Adrenal gland (tissue), 12 donors: ENCODE results near the gene MYL2. TPM values are rescaled to one million over a fixed set of nuclear protein-coding genes. Genes with fewer than 3 reads are reported as not detected.

Source experiments
- DNase-seq, 7 donors: peaks; one replicate each; pipeline ENCODE4 v3.0.0-alpha.2; 2019 to 2020
- H3K27ac ChIP-seq, 5 donors: fragments of 200-600 bp; sonication (generic) in 4 of 5; 1 replicate in 3 of 5; 2 replicates in 2 of 5; pipeline versions ENCODE4 v1.5.1 to v1.8.0; 2016 to 2020; ENCODE audit warnings: mild to moderate bottlenecking in 1 of 5
- H3K27me3 ChIP-seq: fragments of 200-600 bp; 2 replicates; pipeline ENCODE4 v1.8.0; 2021
- H3K36me3 ChIP-seq, 2 donors: fragments of 200-600 bp; replicated peaks in 1 of 2; 1 replicate in 1 of 2; 2 replicates in 1 of 2; pipeline versions ENCODE4 v1.5.1 to v1.8.0; 2018 to 2022
- H3K4me1 ChIP-seq, 2 donors: fragments of 200-600 bp; replicated peaks in 1 of 2; 1 replicate in 1 of 2; 2 replicates in 1 of 2; pipeline versions ENCODE4 v1.5.1 to v1.8.0; 2018 to 2021
- H3K4me3 ChIP-seq, 4 donors: fragments of 200-600 bp; sonication (generic) in 3 of 4; one replicate each; pipeline ENCODE4 v1.5.1; 2016 to 2018
- H3K9me3 ChIP-seq, 3 donors: fragments of 200-600 bp; sonication (generic) in 1 of 3; replicated peaks in 1 of 3; 1 replicate in 2 of 3; 2 replicates in 1 of 3; pipeline versions ENCODE4 v1.5.1 to v1.8.0; 2016 to 2021
- CTCF ChIP-seq, 6 experiments: fragments of 450-650 bp in 4 of 6; fragments of 200-600 bp in 2 of 6; sonication (generic) in 1 of 6; IDR thresholded peaks; 1 replicate in 5 of 6; 2 replicates in 1 of 6; pipeline versions ENCODE4 v1.5.1 to v1.8.0; 2016 to 2021; ENCODE audit warnings: antibody characterized with exemption in 6 of 6, mild to moderate bottlenecking in 2 of 6, moderate library complexity in 1 of 6
- POLR2A ChIP-seq, 2 donors: fragments of 450-650 bp; IDR thresholded peaks; one replicate each; pipeline ENCODE4 v1.6.1; 2017; ENCODE audit warnings: antibody characterized with exemption in 2 of 2, mild to moderate bottlenecking in 2 of 2, moderate library complexity in 1 of 2
- WGBS, 4 donors: extraction: QIAGEN DNeasy Blood & Tissue Kit in 2 of 4; methylation state at CpG; one replicate each; pipeline versions ENCODE4 v1.1.5 to v1.1.7; 2013 to 2017; 5-methylcytosine and 5-hydroxymethylcytosine counted together
- intact Hi-C, 2 donors: fragments of 100-400 bp; cut with DNase I; formaldehyde crosslinking; loops; one replicate each; pipeline versions ENCODE4 v1.14.1 to v1.15.0; 2022 to 2023
- polyA plus RNA-seq, 3 donors: library from polyadenylated mRNA; stranded (reverse); fragments of 200-250 nt in 2 of 3; fragments of 350-450 nt in 1 of 3; fragmentation: Illumina TruSeq in 1 of 3; extraction: RNeasy Lipid Tissue Mini Kit (QIAGEN cat#74804) in 1 of 3; gene quantifications; one replicate each; pipeline ENCODE4 v1.2.3, GENCODE V29; 2013 to 2014
- total RNA-seq, 9 donors: library from RNA; depleted of rRNA in 4 of 9; stranded (reverse); fragments of >200 nt in 4 of 9; fragments of 120-200 nt in 1 of 9; fragmentation: NEBNext Ultra II Directional in 1 of 9; extraction: Animal tissue kit (Norgen Biotek cat#: 25700) in 1 of 9; gene quantifications; one replicate each; pipeline versions ENCODE4 v1.1.0 to v1.2.4, GENCODE V29; 2013 to 2023
- donor health status: healthy with polysubstance abuse.
- donor health status: Bipolar disorder and iron deficiency.
- donor health status: DM: yes; HTN: yes; CAD: no.
- donor health status: DM: no; HTN: no; CAD: no.
- donor health status: DM: no; HTN: no; CAD: no.
- donor health status: DM: yes; HTN: yes; CAD: no.

The MYL2 gene
- total and polyA plus RNA-seq, 12 donors, result 0.58 to 6.5 (median 3.2) TPM; not detected in 7

GRCh38 chr12:110896559-110896958 is 23.8 kb downstream of the MYL2 start:
- no peaks in the 10 kb centered on the region for H3K36me3 ChIP-seq
- H3K27me3 ChIP-seq, result no peaks in the 10 kb centered on the region
- no peak for DNase-seq
- H3K4me3 ChIP-seq, result no peak overlapping the region
- H3K27ac ChIP-seq, result no peak overlapping the region
- H3K9me3 ChIP-seq, result no peaks in the 10 kb centered on the region
- intact Hi-C loops, result loop anchor here in 1 of 2 donors (10.0 kb wide), 1 partner anchor 398 kb away; no protein-coding TSS in a partner anchor
- 76 to 90% (median 85%) methylated on average over 3 of the region's 3 CpGs for WGBS, 4 donors
- no peak for TF ChIP-seq CTCF (IDR thresholded peaks at IDR 0.05)
- no peak for TF ChIP-seq POLR2A (IDR thresholded peaks at IDR 0.05)
- peaks cover 0 to 4% of the 10 kb centered on the region in 2 donors for H3K4me1 ChIP-seq

- Histone ChIP-seq H3K36me3 (no peaks in the 10 kb centered on the region), H3K9me3 (no peaks in the 10 kb centered on the region), H3K27ac (no peak overlapping the region), H3K4me1 (peaks cover 0 to 4% of the 10 kb centered on the region in 2 donors), H3K4me3 (no peak overlapping the region), H3K27me3 (no peaks in the 10 kb centered on the region)
- WGBS, 4 donors, result 73 to 78% (median 75%) methylated on average over 3 of the region's 3 CpGs
- TF ChIP-seq CTCF (IDR thresholded peaks at IDR 0.05) (no peak), POLR2A (IDR thresholded peaks at IDR 0.05) (no peak)
- intact Hi-C loops, result loop anchor here (5.0 to 10.0 kb wide), 2 partner anchors 401 to 418 kb away; no protein-coding TSS in a partner anchor
- no peak for DNase-seq
These were observed 26.4 kb downstream of the MYL2 start for GRCh38 chr12:110893956-110894355.

GRCh38 chr12:110889361-110889760 is 31.0 kb downstream of the MYL2 start:
- no peak overlapping the region for H3K4me3 ChIP-seq
- no peak overlapping the region for H3K27ac ChIP-seq
- no peak for TF ChIP-seq CTCF (IDR thresholded peaks at IDR 0.05)
- no peak for TF ChIP-seq POLR2A (IDR thresholded peaks at IDR 0.05)
- H3K9me3 ChIP-seq, result no peaks in the 10 kb centered on the region
- intact Hi-C loops, result loop anchor here in 1 of 2 donors (5.0 to 10.0 kb wide), 2 partner anchors 57 to 275 kb away; partner anchors contain the start of gene TCTN1
- WGBS, 4 donors, result 70 to 88% (median 78%) methylated on average over 12 of the region's 12 CpGs
- no peaks in the 10 kb centered on the region for H3K27me3 ChIP-seq
- DNase-seq, result no peak
- peaks cover 0 to under 1% of the 10 kb centered on the region in 2 donors for H3K4me1 ChIP-seq
- no peaks in the 10 kb centered on the region for H3K36me3 ChIP-seq

GRCh38 chr12:110888256-110888991 is 32.0 kb downstream of the MYL2 start:
- TF ChIP-seq POLR2A (IDR thresholded peaks at IDR 0.05), result no peak
- Histone ChIP-seq H3K9me3 (no peaks in the 10 kb centered on the region), H3K4me3 (no peak overlapping the region), H3K27me3 (no peaks in the 10 kb centered on the region), H3K27ac (no peak overlapping the region), H3K36me3 (no peaks in the 10 kb centered on the region), H3K4me1 (no peaks in the 10 kb centered on the region)
- intact Hi-C loops, result loop anchor here in 1 of 2 donors (5.0 to 10.0 kb wide), 2 partner anchors 56 to 274 kb away; partner anchors contain the start of gene TCTN1
- no peak for DNase-seq
- WGBS, 4 donors, result 31 to 34% (median 32%) methylated on average over 5 of the region's 5 CpGs
